GM12892 (cell line): ENCODE data around the gene ESR1.

Experiments
- POLR2A ChIP-seq: IDR thresholded peaks from 2 replicates; pipeline ENCODE4 v1.6.1; 2011; ENCODE audit warnings: low read depth, low read length, control low read depth
- POLR2AphosphoS5 ChIP-seq: IDR thresholded peaks from 2 replicates; pipeline ENCODE4 v1.6.1; 2011; ENCODE audit warnings: low read depth, low read length, control low read depth
- TAF1 ChIP-seq: IDR thresholded peaks from 2 replicates; pipeline ENCODE4 v1.6.1; 2011; ENCODE audit warnings: low read depth, mild to moderate bottlenecking, control low read depth, low read length, borderline replicate concordance

GRCh38 chr6:152093711-152094110 is 286.2 kb downstream of the ESR1 start:
- TF ChIP-seq POLR2AphosphoS5, result no peak
- TF ChIP-seq TAF1, result no peak
- no peak for TF ChIP-seq POLR2A
